ENCODE data around the gene RABEPK.

GRCh38 chr9:125243792-125244260, 43.5 kb downstream of the RABEPK start:
- no peak for TF ChIP-seq YY1 (IDR thresholded peaks at IDR 0.05; ENCODE audit: insufficient read depth, insufficient read length)
- no peak for TF ChIP-seq ZNF274 (IDR thresholded peaks at IDR 0.05; ENCODE audit: low read depth, low read length)

Data from NT2/D1 (cell line).